GM12873 (cell line): ENCODE results near the gene SYT7.

Experiments used
- TF ChIP-seq, protein P1 (sequence below): IDR thresholded peaks from 2 replicates; pipeline ENCODE4 v1.5.1; 2012; ENCODE audit warnings: low read depth, mild to moderate bottlenecking, moderate library complexity, low read length, control low read depth; ENCODE audit not compliant: insufficient read depth; ENCODE audit errors: missing control alignments

Gene SYT7

DNA sequence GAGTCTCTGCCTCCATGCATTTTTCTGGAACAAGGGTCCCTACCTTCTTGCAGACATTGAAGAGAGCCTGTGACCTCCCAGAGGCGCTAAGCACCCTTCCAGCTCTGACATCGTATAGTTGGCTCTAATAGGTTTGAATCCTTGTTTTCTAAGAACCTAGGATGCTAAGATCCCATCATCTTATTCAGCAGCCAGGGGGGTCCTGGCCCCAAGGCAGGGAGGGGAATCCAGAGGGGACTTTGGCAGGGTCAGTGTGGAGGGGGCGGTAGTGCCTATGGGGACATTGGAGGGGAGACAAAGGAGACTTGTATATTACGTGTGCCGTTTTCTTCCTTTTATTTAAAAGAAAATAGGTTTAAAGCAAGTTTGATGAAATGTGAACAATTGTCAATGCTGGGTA is 75.8 kb downstream of the SYT7 start:
- TF ChIP-seq, protein P1, sequence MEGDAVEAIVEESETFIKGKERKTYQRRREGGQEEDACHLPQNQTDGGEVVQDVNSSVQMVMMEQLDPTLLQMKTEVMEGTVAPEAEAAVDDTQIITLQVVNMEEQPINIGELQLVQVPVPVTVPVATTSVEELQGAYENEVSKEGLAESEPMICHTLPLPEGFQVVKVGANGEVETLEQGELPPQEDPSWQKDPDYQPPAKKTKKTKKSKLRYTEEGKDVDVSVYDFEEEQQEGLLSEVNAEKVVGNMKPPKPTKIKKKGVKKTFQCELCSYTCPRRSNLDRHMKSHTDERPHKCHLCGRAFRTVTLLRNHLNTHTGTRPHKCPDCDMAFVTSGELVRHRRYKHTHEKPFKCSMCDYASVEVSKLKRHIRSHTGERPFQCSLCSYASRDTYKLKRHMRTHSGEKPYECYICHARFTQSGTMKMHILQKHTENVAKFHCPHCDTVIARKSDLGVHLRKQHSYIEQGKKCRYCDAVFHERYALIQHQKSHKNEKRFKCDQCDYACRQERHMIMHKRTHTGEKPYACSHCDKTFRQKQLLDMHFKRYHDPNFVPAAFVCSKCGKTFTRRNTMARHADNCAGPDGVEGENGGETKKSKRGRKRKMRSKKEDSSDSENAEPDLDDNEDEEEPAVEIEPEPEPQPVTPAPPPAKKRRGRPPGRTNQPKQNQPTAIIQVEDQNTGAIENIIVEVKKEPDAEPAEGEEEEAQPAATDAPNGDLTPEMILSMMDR: no peak

DNA sequence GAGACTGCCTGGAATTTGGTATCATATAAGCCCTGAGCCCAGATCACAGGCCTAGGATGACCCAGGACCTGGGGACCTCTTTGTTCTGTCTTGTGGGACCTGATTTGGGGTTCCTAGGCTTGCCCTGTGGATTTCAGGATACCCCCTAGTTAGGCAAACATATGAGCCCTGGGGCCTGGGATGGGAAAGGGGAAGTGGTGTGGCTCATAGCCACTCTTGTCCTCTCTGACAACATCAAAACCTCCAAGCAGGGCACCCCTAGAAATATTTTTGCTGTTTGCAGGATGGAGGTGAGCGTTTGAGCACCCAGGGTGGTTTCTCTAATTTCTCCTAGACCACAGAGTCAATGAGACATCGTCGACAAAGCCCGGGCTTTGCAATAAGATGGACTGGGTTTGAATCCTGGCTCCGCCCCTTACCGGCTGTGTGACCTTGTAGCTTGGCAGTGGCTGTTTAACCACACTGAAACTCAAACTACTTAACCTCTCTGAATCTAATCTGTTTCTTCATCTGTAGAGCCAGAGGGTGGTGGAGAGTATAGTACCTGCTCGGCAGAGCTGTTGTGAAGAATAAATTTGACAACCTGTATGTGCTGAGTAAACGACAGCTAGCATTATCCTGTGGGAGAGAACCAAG is 77.6 kb downstream of the SYT7 start:
- TF ChIP-seq, protein P1: no peak

DNA sequence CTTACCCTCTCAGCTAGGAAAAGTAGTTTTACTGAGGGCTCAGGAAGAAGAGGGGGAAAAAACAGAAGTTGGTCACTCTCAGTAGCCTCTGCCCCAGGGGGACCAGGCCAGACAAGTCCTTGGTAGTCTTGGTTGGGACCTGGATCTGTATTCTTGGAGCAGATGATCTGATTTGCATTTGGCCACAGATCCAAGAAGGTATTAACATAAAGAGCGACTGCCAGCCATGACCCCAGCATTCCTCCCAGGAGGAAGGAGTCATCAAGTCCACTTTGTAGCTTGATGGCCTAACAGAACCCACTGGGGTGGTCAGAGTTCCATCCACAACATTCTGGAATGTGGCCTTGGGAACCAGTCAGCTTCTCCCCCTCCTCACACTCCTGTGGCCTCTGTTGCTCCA is 78.4 kb downstream of the SYT7 start:
- TF ChIP-seq, protein P1: no peak

DNA sequence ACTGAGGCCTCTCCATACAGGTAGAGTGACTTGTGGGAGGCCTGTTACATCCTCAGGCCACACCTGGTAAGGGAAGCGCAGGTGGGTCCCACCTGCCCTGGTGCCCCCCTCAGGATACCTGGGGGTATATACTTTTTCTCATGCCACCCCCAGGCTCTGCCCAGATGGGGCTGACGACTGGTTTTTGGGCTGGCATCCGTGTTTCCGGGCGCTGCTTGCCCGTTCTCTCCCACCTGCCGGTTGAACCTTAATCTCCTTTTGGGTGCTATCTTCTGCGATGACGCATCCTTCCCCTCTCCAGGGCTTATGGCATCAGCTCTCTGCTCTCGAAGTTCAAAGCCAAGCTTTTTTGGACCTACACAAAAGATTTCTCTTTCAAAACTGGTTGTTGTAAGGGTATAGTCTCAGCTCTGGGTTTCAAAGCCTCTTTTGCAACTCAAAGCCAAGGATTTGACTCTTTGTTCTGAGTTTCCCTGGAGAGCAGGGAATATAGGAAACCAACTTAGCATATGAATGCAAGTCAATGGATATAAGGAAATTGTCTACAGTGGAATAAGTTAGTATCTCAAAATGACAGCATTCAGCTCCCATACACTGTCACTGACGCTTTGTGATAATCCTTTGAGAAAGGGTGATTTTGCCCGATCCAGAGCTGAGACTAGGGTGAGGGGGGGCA is 80.9 kb downstream of the SYT7 start:
- TF ChIP-seq, protein P1: no peak

DNA sequence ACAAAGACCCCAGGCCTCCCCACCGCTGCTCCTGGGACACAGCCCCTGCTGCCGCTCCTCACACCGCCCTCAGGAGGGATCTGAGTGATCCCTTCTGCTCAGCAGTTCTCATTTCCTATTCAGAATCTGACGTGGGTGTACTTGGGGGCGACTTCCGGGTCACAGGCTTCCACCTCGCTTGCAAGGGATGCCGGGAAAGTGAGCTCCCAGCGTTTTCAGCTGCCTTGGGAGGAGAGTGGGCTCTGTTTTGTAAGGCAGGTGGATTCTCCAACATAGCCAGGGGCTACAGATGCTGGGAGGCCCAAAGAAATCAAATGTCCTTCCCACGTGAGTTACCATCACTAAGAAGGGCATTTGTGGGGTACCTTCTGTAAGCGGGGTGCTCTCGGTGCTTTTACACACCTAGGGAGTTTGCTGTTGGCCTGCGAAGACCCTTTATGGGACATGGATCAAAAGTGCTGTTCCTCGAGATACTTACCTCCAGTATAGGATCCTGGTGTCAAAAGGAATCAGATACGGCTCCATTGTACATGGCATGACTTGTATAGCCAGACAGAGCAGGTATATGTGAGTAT is 82.0 kb downstream of the SYT7 start:
- TF ChIP-seq, protein P1: no peak

DNA sequence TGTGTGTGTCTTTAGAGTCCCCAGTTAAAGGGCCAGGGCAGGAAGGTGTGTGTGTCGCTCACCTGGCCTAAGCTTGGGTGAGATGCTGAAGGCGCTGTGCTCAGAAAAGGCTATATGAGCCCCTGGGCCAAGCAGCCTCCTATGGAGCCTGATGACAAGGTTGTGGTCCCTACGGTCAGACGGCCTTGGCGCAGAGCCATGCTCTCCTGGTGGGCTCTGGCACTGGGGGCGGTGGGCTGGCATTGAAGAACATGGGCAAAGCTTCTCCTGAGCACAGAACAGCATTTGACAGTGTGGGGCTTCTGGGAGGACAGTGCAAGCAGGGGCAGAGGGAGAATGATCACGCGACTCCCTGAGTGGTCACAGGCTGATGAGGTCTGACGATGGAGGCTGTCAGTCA is 83.0 kb downstream of the SYT7 start:
- TF ChIP-seq, protein P1: no peak

DNA sequence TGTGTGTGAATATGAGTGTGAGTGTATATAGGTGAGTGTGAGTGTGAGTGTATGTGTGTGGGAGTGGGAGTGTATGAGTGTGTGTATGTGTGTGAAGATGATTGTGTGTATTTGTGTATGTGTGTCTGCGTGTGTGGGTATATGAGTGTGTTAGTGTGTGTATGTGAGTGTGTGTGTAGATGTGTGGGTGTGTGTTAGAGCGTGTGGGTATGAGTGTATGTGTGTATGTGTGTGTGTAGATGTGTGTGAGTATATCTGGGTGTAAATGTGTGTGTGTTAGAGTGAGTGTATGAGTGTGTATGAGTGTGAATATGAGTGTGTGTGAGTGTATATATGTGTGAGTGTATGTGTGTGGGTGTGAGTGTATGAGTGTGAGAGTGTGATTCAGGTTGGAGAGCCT is 83.4 kb downstream of the SYT7 start:
- TF ChIP-seq, protein P1: no peak
